ENCODE measurements around the gene AFAP1L2.

The AFAP1L2 gene

DNA sequence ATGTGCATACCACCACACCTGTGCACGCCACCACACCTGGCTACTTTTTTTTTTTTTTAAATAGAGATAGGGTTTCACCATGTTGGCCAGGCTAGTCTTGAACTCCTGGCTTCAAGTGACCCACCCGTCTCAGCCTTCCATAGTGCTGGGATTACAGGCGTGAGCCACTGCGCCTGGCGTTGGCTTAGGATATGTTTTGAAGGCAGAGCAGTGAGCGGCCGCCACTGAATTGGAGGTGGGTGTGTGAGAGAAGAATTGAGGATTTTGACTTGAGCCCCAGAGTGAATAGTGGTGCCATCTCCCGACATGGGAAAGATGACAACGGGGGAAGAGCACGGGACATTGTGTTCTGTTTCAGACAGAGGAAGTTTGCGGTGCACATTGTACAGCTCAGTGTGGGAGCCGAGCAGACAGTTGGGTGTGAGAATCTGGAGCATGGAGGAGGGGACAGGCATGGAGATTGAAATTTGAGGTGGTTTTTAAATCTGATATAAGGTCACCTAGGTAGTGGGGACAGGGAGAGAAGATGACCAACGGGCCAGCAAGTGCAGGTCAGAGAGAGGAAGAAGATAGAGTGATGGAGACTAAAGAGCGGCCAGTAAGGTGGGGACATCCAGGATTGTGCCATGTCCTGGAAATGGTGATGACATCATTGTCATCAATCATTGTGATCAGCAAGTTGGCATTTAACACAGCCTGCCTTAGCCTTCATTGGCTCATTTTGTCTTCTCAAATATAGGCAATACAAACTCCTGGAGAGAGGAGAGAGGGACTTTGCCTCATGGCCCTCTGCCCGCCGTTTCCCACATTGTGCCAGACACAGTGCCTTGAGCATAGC, 129.5 kb downstream of the AFAP1L2 start:
- Histone ChIP-seq H3K4me1 (ENCODE audit: insufficient read depth, low read length) (no peaks in the 10 kb centered on the region), H3K27me3 (ENCODE audit: insufficient read depth, low read length) (peaks cover 11% of the 10 kb centered on the region), H3K9me3 (ENCODE audit: low read length) (no peaks in the 10 kb centered on the region), H3K4me3 (ENCODE audit: low read length) (no peak overlapping the region), H3K36me3 (ENCODE audit: insufficient read depth, low read length) (no peaks in the 10 kb centered on the region), H2AFZ (ENCODE audit: low read depth, low read length) (no peak overlapping the region)

DNA sequence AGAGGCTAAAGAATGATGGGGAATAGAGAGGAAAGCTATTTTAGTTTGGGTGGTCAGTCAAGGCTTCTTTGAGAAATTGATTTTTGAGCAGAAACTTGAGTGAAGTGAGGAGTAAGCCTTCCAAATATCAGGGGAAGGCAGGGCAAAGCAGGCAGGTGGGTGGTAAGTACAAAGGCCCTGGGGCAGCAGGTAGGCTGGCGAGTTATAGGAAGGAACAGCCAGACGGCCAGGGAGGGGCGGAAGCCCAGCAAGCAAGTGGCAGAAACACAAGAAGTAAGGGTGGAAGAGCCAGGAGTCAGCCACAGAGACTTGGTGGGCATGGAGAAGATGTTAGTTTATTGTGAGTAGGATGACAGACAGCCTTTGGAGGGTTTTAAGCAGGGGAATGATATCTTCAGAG, 130.4 kb downstream of the AFAP1L2 start:
- Histone ChIP-seq H3K36me3 (ENCODE audit: insufficient read depth, low read length) (no peaks in the 10 kb centered on the region), H3K27me3 (ENCODE audit: insufficient read depth, low read length) (peaks cover 11% of the 10 kb centered on the region), H2AFZ (ENCODE audit: low read depth, low read length) (no peak overlapping the region)

DNA sequence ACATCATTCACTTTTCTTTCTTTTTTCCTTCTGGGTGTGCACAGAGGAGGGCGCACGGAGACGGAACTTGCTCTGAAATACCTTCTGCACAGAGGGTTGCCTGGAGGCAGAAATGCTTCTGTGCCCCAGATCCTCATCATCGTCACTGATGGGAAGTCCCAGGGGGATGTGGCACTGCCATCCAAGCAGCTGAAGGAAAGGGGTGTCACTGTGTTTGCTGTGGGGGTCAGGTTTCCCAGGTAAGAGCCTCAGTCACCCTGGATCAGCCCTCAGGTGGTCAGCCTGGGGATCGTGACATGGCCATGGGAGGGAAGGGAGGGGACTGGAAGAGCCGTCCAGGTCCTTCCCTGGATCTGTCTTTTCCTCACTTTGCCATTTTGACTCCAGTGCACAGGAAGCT, 131.6 kb downstream of the AFAP1L2 start:
- H3K36me3 ChIP-seq (ENCODE audit: insufficient read depth, low read length), result no peaks in the 10 kb centered on the region
- no peaks in the 10 kb centered on the region for H3K9me3 ChIP-seq (ENCODE audit: low read length)
- no peaks in the 10 kb centered on the region for H3K4me1 ChIP-seq (ENCODE audit: insufficient read depth, low read length)
- H3K4me3 ChIP-seq (ENCODE audit: low read length), result no peak overlapping the region
- no peak overlapping the region for H2AFZ ChIP-seq (ENCODE audit: low read depth, low read length)
- peaks cover 9% of the 10 kb centered on the region for H3K27me3 ChIP-seq (ENCODE audit: insufficient read depth, low read length)

More for the DNA sequence above, 130.4 kb downstream of the AFAP1L2 start:
- Histone ChIP-seq H3K4me3 (ENCODE audit: low read length) (no peak overlapping the region), H3K9me3 (ENCODE audit: low read length) (no peaks in the 10 kb centered on the region), H3K4me1 (ENCODE audit: insufficient read depth, low read length) (no peaks in the 10 kb centered on the region)

- no peaks in the 10 kb centered on the region for H3K4me1 ChIP-seq (ENCODE audit: insufficient read depth, low read length)
- H3K27me3 ChIP-seq (ENCODE audit: insufficient read depth, low read length), result peaks cover 9% of the 10 kb centered on the region
- H3K9me3 ChIP-seq (ENCODE audit: low read length), result no peaks in the 10 kb centered on the region
- H3K4me3 ChIP-seq (ENCODE audit: low read length), result no peak overlapping the region
- no peak overlapping the region for H2AFZ ChIP-seq (ENCODE audit: low read depth, low read length)
- H3K36me3 ChIP-seq (ENCODE audit: insufficient read depth, low read length), result no peaks in the 10 kb centered on the region
Measured at GRCh38 chr10:114271779-114272167, 132.5 kb downstream of the AFAP1L2 start.

- no peak overlapping the region for H3K4me3 ChIP-seq (ENCODE audit: low read length)
- H3K9me3 ChIP-seq (ENCODE audit: low read length), result no peaks in the 10 kb centered on the region
- H3K4me1 ChIP-seq (ENCODE audit: insufficient read depth, low read length), result no peaks in the 10 kb centered on the region
- H3K27me3 ChIP-seq (ENCODE audit: insufficient read depth, low read length), result peaks cover 9% of the 10 kb centered on the region
- no peak overlapping the region for H2AFZ ChIP-seq (ENCODE audit: low read depth, low read length)
- H3K36me3 ChIP-seq (ENCODE audit: insufficient read depth, low read length), result no peaks in the 10 kb centered on the region
Measured at GRCh38 chr10:114271075-114271778, 133.1 kb downstream of the AFAP1L2 start.

GRCh38 chr10:114266521-114266920, 137.8 kb downstream of the AFAP1L2 start:
- Histone ChIP-seq H3K9me3 (ENCODE audit: low read length) (no peaks in the 10 kb centered on the region), H2AFZ (ENCODE audit: low read depth, low read length) (no peak overlapping the region), H3K4me3 (ENCODE audit: low read length) (no peak overlapping the region), H3K4me1 (ENCODE audit: insufficient read depth, low read length) (no peaks in the 10 kb centered on the region), H3K36me3 (ENCODE audit: insufficient read depth, low read length) (no peaks in the 10 kb centered on the region), H3K27me3 (ENCODE audit: insufficient read depth, low read length) (peaks cover 4% of the 10 kb centered on the region)

GRCh38 chr10:114265392-114266053, 138.8 kb downstream of the AFAP1L2 start:
- no peaks in the 10 kb centered on the region for H3K27me3 ChIP-seq (ENCODE audit: insufficient read depth, low read length)
- no peak overlapping the region for H3K4me3 ChIP-seq (ENCODE audit: low read length)
- no peak overlapping the region for H2AFZ ChIP-seq (ENCODE audit: low read depth, low read length)

DNA sequence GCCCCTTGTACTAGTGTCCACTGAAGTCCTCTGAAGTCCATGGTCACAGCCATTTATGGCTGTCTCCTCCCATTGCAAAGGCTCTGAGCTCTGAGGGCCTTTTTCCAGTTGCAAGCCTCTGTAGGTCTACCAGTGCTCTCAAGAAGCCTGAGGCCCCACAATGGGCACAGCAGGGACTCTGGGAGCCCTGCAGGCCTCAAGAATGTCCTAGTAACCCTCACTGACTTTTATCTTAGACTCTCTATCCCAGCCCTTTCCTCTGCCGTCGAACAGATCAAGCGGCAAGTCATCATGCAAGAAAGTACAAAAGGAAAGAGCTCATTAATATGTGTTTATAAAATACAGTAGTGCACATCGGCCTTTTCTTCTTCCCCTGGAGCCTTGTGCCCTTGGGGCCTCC, 141.8 kb downstream of the AFAP1L2 start:
- Histone ChIP-seq H2AFZ (ENCODE audit: low read depth, low read length) (no peak overlapping the region), H3K4me3 (ENCODE audit: low read length) (no peak overlapping the region), H3K36me3 (ENCODE audit: insufficient read depth, low read length) (no peaks in the 10 kb centered on the region), H3K27me3 (ENCODE audit: insufficient read depth, low read length) (peaks cover 4% of the 10 kb centered on the region), H3K9me3 (ENCODE audit: low read length) (no peaks in the 10 kb centered on the region), H3K4me1 (ENCODE audit: insufficient read depth, low read length) (no peaks in the 10 kb centered on the region)

More at GRCh38 chr10:114265392-114266053, 138.8 kb downstream of the AFAP1L2 start:
- Histone ChIP-seq H3K4me1 (ENCODE audit: insufficient read depth, low read length) (no peaks in the 10 kb centered on the region), H3K9me3 (ENCODE audit: low read length) (no peaks in the 10 kb centered on the region), H3K36me3 (ENCODE audit: insufficient read depth, low read length) (no peaks in the 10 kb centered on the region)

DNA sequence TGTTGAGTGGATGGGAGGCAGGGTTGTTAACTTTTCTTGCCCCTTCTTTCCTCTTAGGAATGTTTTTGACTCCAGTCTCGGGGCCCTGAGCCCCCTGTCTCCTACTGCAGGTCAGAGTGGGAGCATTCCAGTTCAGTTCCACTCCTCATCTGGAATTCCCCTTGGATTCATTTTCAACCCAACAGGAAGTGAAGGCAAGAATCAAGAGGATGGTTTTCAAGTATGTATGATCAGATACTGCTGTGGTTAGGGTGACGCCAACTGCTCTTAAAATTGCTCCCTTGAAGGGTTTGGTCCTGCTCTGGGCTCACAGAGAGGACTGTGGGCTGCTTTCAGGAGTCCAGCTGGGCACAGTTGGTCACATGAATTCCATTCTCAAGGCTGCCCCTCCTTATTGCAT, 143.2 kb downstream of the AFAP1L2 start:
- H3K4me3 ChIP-seq (ENCODE audit: low read length), result no peak overlapping the region
- H3K9me3 ChIP-seq (ENCODE audit: low read length), result no peaks in the 10 kb centered on the region
- H3K27me3 ChIP-seq (ENCODE audit: insufficient read depth, low read length), result peaks cover 4% of the 10 kb centered on the region
- H3K4me1 ChIP-seq (ENCODE audit: insufficient read depth, low read length), result no peaks in the 10 kb centered on the region
- H2AFZ ChIP-seq (ENCODE audit: low read depth, low read length), result no peak overlapping the region
- H3K36me3 ChIP-seq (ENCODE audit: insufficient read depth, low read length), result no peaks in the 10 kb centered on the region

- H3K4me1 ChIP-seq (ENCODE audit: insufficient read depth, low read length), result no peaks in the 10 kb centered on the region
- peaks cover 4% of the 10 kb centered on the region for H3K27me3 ChIP-seq (ENCODE audit: insufficient read depth, low read length)
- H3K9me3 ChIP-seq (ENCODE audit: low read length), result no peaks in the 10 kb centered on the region
- H3K4me3 ChIP-seq (ENCODE audit: low read length), result no peak overlapping the region
- H2AFZ ChIP-seq (ENCODE audit: low read depth, low read length), result no peak overlapping the region
- H3K36me3 ChIP-seq (ENCODE audit: insufficient read depth, low read length), result no peaks in the 10 kb centered on the region
Measured at GRCh38 chr10:114260366-114260765, 143.9 kb downstream of the AFAP1L2 start.

DNA sequence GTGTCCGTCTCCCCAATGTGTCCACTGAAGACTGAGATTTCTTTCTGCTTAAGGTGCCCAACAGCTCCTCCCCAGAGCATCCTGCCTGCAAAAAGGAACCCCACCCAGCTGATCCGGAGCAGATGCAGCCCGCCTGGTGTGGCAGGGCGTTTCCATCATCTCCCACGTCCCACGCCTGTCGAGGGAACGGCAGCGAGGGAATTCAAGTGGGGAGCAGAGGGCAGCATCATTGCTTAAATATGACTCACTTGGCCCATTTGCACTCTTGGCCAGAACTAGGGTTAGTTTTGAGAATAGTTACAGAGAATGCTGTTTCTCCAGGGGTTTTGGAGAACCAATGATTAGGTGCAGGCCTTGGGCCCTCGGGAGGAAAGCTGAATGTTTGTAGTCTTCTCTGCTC, 144.5 kb downstream of the AFAP1L2 start:
- Histone ChIP-seq H3K27me3 (ENCODE audit: insufficient read depth, low read length) (peaks cover 4% of the 10 kb centered on the region), H3K4me1 (ENCODE audit: insufficient read depth, low read length) (no peaks in the 10 kb centered on the region), H3K36me3 (ENCODE audit: insufficient read depth, low read length) (no peaks in the 10 kb centered on the region), H2AFZ (ENCODE audit: low read depth, low read length) (no peak overlapping the region), H3K9me3 (ENCODE audit: low read length) (no peaks in the 10 kb centered on the region), H3K4me3 (ENCODE audit: low read length) (no peak overlapping the region)

GRCh38 chr10:114258274-114258840, 145.9 kb downstream of the AFAP1L2 start:
- Histone ChIP-seq H2AFZ (ENCODE audit: low read depth, low read length) (no peak overlapping the region), H3K4me1 (ENCODE audit: insufficient read depth, low read length) (no peaks in the 10 kb centered on the region), H3K9me3 (ENCODE audit: low read length) (no peaks in the 10 kb centered on the region), H3K36me3 (ENCODE audit: insufficient read depth, low read length) (no peaks in the 10 kb centered on the region), H3K4me3 (ENCODE audit: low read length) (no peak overlapping the region), H3K27me3 (ENCODE audit: insufficient read depth, low read length) (peaks cover 4% of the 10 kb centered on the region)

- Histone ChIP-seq H3K27me3 (ENCODE audit: insufficient read depth, low read length) (peaks cover 4% of the 10 kb centered on the region), H3K36me3 (ENCODE audit: insufficient read depth, low read length) (no peaks in the 10 kb centered on the region), H2AFZ (ENCODE audit: low read depth, low read length) (no peak overlapping the region), H3K4me1 (ENCODE audit: insufficient read depth, low read length) (no peaks in the 10 kb centered on the region), H3K4me3 (ENCODE audit: low read length) (no peak overlapping the region), H3K9me3 (ENCODE audit: low read length) (no peaks in the 10 kb centered on the region)
Measured at GRCh38 chr10:114257498-114257897, 146.8 kb downstream of the AFAP1L2 start.
